Hematopoietic multipotent progenitor cell treated with erythropoietin and hydrocortisone succinate and interleukin-3 and kit ligand, for 4 days (in vitro differentiated cells): ENCODE measurements around the gene SOD2.
A peak's percentile ranks its signal among the peaks of the same experiment; 100 is the strongest.
"Not testable (repeated sequence)": the region's sequence is repeated elsewhere in the genome, so short reads cannot be mapped to it uniquely, and the experiment has no call there.

Source experiments
- DNase-seq: peaks from one replicate; pipeline ENCODE4 v3.0.0-alpha.2; 2015

SOD2 gene

DNA sequence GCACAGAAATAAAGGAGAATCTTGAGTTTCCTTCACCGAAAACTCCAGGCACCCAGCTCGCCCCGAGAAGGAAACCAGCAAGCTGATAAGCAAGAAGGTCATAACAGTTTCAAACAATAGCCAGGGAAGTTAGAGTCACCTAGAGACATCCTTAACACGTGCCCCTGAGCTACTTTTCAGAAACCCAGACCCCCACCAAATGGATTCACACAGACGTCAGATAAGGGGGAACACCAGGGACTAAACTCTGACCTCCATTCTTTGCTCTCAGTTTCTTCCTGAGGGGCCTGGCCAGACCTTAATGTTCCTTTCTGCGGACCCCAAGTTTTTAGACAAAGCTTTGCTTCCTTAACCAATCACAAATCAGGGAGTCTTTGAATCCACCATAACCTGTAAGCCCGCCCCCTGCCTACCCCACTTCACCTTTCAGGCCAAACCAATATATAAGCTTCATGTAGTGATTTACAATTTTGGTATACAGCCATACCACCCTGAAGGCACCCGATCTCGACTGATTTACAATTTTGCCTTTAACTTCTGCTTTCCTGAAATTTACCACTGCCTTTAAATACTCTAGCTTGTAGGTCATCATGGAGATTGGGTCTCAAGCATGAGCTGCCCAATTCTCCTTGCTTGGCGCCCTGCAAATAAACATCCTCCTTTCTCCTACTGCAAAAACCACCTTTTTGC, 11.7 kb downstream of the SOD2 start:
- DNase-seq, result no peak

DNA sequence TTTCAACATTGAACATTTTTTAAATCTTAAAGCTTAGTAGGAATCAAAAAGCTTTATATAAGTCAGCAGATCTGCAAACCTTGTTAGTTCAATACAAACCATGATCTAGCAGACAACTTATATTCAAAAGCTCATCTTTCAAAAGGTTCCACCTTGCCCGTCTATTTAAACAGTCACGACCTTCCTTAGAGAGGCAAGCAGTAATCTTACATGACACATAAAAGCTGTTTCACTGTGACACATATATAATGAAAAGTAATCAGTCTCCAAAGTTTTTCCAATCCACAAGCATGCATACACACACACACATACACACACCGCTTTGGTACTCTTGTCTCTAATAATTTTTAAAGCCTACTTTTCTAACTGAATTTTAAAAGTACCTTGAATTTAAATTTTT, 12.9 kb downstream of the SOD2 start:
- no peak for DNase-seq

DNA sequence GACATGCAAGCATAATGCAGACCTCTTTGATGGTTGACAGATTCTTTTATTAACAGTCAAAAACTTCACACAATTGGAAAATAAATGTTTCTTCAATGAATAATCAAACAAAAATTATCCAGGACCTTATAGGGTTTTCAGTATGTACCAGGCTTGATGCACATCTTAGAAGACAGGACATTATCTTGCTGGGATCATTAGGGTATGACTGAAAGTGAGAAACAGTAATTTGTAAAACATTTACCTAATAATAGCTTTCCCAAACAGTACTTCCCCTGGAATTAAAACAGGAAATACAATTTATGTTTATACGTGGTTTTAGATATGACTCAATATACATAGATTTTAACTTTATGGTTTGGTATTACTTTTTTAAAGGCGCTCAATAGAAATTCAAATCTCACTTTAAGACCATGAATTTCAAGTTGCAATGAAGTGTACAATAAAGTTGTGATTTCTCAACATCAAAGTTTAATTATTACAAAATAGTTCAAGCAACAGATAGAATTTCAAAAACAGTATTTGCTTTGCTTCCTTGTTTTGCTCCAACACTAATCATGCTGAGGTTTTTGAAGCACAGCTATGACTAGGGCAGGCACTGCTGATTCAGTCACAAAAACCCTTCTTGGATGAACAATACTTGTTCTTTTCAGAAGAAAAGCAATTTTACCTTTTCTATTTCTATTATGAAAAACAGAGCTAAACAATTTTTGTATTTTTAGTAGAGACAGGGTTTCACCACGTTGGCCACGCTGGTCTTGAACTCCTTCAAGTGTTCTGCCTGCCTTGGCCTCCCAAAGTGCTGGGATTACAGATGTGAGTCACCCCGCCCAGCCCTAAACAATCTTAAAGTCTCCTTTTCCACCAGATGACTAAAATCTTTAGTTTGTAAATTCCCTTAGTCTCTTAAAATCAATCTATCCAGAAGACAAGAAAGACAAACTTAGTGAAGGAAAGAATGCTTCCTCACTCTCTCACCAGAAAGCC, 13.7 kb downstream of the SOD2 start:
- no peak for DNase-seq

DNA sequence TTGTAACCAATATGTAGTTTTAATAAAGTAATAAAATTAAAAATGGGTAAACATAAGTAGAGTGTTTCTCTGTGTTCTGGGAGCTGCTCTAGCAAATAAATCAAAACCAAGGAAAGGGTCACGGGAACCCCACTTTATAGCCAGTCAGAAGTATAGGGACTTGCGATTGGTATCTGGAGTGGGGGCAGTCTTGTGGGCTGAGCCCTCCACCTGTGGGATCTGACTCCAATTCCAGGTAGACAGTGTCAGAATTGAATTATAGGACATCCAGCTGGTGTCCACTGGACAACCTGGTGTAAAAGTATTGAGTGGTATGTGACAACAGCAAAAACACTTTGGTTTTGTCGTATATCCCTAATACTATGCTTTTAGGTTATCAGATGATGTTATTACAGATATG, 14.5 kb downstream of the SOD2 start:
- DNase-seq, result no peak

DNA sequence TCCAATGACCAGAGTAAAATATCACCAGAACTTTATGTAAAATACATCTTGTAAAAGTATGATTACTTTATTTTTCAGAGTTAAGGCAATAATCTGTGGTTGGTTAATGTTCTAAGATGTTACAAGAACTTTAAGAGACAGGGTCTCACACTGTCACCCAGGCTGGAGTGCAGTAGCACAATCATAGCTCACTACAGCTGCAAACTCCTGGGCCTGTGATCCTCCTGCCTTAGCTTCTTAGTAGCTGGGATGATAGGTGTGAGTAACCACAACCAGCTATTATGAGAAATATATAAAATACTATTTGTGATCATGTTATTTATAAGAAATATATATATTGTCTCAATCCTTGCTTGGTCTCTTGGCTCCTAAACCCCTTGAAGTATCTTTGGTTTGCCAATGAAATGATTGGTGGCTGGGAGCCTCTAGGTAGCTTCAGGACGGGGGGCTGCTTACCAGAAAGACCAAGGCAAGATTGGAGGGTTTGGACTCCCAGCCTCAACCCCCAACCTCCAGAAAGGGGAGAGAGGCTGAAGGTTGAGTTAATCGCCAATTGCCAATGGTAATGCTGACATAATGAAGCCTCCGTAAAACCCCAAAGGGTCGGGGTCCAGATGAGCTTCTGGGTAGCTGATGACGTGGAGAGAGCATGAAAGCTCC, 15.4 kb downstream of the SOD2 start:
- no peak for DNase-seq

DNA sequence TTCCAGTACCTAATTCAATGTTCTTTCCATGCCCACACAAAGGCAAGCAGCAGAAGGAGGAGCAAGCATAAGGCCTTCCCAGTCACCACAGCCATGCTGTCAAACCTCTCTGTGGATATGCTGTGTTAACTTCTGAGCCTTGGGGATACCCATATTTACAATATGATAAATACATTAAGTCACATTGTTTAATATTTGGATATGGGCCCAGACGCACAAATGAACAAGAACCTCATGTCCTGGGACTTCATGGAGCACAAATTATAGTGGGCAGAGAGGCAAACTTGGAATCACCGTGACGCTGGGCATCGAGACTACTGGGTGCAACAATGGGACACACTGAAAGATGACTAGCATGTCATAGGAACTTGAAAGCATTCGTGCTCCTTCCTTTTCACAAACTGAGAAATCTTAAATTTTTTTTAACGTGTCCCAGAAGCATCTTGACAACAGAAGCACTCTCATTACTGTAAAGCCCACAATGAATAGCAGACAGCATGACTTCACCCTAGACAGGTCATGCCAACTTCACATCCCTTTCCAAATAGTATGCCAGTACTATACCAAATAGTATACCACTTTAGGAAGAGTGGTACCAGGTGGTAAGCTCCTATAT, 16.0 kb downstream of the SOD2 start:
- no peak for DNase-seq

DNA sequence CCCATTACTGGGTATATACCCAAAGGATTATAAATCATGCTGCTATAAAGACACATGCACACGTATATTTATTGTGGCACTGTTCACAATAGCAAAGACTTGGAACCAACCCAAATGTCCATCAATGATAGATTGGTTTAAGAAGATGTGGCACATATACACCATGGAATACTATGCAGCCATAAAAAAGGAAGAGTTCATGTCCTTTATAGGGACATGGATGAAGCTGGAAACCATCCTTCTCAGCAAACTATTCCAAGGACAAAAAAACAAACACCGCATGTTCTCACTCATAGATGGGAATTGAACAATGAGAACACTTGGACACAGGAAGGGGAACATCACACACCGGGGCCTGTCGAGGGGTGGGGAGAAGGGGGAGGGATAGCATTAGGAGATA, 16.8 kb downstream of the SOD2 start:
- DNase-seq, result not testable (repeated sequence)

DNA sequence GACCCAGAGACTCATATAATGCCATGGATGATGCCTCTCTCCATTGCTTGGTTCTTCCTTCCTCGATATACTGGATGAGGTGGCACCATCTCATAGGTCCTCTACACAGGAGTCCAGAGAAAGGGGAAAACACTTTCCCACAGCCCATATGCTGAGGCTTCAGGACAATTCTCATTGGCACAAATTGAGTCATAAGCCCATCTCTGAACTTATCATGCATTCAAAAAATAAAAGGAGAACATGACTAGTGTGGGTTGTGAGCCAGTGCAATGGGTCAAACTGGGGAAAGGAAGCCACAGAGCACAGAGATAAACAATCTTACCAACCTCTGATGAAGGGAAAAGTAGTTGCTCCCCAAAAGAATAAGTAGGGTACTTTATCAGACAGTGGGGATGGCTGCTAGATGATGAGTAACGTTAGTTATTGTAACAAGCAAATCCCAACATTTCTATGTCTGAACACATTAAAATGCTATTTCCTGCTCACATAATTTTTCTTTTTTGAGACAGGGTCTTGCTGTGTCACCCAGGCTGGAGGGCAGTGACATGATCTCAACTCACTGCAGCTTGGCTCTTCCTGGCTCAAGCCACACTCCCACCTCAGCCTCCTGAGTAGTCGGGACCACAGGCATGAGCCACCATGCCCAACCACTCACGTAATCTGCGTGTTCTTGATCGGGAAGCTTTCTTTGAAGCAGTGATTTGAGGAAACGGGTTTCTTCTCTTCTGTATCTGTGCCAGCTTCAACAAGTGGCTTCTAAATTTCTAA, 27.0 kb downstream of the SOD2 start:
- no peak for DNase-seq

DNA sequence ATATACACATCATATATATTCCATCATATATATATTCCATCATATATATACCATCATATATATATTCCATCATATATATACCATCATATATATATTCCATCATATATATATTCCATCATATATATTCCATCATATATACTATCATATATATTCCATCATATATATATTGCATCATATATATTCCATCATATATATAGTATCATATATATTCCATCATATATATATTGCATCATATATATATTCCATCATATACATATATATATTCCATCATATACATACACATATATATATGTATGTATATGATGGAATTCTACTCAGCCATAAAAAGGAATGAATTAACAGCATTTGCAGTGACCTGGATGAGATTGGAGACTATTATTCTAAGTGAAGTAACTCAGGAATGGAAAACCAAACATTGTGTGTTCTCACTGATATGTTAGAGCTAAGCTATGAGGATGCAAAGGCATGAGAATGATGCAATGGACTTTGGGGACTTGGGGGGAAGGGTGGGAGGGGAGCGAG, 29.6 kb downstream of the SOD2 start:
- DNase-seq, result not testable (repeated sequence)

DNA sequence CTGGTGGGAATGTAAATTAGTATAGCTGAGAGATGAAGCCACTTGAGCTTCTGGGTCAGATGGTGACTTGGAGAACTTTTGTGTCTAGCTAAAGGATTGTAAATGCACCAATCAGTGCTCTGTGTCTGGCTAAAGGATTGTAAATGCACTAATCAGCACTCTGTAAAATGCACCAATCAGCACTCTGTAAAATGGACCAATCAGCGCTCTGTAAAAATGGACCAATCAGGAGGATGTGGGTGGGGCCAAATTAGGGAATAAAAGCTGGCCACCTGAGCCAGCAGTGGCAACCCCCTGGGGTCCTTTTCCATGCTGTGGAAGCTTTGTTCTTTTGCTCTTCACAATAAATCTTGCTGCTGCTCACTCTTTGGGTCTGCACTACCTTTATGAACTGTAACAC, 31.1 kb downstream of the SOD2 start:
- DNase-seq, result not testable (repeated sequence)

DNA sequence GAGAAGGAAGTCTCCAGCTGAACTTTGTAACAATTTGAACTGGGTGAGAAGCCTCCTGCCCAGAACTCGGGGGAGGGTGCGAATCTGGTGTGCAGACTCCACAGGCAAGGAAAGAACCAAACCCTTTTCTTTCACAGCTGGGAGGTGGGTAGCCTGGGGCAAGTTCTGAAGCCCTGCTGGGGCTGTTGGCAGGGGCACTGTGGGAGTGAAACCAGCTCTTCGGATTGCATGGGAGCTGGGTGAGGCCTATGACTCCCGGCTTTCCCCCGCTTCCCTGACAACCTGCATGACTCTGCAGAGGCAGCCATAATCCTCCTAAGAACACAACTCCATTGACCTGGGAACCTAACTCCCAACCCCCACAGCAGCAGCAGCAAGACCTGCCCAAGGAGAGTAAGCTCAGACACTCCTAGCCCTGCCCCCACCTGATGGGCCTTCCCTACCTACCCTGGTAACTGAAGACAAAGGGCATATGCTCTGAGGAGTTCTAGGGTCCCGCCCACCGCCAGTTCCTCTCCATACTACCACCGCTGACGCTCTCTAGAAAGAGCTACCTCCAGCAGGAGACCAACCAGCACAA, 37.5 kb downstream of the SOD2 start:
- DNase-seq, result no peak

DNA sequence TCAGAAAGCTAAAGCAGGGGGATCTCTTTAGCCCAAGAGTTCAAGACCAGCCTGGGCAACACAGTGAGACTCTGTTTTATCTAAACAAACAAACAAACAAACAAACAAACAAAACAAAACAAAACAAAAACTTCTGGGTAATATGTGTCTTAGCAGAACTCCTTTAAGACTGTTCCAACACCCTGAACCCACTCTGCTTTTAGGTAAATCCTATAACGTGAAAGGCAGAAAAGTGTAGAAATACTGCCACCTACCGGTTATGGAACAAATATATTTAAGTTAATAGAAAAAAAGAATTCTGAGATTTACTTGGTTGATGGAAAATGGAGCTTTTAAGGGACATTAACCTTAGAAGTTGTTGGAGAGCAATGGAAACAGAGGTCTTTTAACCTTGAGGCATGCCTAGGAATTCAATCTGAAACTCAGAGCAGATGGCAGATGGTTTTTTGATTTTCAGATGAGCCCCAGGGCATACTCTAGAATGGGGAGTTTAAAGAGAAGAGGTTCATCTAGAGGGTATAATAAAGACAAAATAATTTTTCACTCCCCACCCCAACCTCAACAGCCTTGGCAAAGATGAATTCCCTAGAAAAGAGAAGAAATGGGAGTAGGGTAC, 38.5 kb downstream of the SOD2 start:
- DNase-seq, result peak; percentile 90

DNA sequence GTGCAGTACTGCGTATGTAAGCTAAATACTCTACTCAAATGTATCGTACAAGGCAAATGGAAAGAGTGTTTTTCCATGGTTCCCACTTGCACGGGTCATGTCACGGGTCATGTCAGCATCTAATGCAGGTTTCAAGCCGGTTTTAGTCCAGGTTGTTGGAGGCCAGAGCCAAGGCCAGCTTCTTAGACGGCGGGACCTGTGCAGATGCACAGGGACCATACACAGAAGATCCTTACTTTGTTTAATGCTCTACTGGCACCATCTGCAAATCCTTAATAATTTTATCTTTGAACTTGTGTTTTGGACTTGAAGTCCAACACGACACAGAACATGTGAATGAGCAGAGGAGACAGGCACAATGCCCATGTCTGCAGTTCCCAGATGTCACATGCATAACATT, 42.7 kb downstream of the SOD2 start:
- DNase-seq, result no peak

DNA sequence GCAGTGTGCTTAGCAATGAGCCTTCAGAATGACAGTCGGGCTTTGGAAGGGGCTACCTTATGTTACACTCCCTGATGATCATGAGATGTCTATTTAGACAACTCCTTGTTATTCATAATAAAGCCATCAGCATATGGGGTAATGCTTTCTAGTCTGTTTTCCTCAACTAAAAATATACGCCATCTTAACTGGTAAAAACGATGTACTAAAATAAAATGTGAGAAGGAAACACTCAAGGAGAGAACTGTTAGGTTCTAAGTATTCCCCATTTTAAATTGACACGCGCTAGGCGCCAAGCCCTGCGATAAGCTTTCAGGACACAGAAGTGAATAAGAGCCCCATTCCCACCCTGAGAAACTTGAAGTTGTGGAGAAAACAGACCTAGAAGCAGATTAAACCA, 43.6 kb downstream of the SOD2 start:
- no peak for DNase-seq

DNA sequence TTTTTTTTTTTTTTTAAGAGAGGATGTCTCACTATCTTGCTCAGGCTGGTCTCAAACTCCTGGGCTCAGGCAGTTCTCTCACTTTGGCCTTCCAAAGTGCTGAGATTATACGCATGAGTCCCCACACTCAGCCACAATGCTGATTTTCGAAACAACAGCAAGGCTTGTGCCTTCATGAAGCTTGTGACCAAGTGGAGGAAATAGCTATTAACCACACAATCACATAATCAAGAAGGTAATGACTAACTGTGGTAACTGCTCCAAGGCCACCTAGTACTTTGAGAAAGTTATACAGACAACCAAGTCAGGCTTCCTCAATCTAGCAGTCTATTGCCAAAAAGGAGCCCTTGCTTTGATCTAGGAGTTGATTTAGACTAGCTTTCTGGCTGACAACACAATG, 46.3 kb downstream of the SOD2 start:
- peak; percentile 48 for DNase-seq

DNA sequence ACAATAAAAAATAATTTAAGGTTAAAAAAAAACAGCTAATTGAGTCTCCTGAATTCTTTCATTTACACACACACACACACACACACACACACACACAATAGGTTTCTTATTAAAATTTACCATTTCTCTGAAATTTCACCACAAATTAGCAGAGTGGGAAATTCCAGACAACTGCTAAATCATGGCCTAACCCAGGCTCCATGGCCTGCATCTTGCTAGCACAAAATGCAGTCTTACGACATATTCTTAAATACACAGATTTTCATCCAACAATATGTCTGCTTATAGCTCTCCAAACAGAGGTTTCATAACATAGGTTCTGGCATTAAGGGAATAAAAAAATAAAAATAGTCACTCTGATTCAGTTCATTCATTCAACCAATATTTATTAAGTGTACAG, 46.9 kb downstream of the SOD2 start:
- no peak for DNase-seq

DNA sequence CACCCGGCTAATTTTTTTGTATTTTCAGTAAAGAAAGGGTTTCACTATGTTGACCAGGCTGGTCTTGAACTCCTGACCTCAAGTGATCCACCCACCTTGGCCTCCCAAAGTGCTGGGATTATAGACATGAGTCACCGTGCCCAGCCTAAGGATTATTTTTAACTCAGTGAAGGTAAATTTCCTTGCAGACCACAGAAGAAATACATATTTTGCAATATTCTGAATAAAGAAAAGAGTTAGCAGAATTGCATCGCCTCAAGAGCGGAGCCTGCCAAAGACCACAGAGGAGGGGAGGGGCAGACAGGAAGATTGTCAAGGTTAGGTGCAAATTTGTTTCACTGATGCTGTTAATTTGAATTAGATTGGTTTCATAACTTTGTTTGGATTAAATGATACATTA, 47.4 kb downstream of the SOD2 start:
- peak; percentile 26 for DNase-seq
